ENCODE data around the gene NCKAP5L.
"Not testable (repeated sequence)": the region's sequence is repeated elsewhere in the genome, so short reads cannot be mapped to it uniquely, and the experiment has no call there.

The NCKAP5L gene

DNA sequence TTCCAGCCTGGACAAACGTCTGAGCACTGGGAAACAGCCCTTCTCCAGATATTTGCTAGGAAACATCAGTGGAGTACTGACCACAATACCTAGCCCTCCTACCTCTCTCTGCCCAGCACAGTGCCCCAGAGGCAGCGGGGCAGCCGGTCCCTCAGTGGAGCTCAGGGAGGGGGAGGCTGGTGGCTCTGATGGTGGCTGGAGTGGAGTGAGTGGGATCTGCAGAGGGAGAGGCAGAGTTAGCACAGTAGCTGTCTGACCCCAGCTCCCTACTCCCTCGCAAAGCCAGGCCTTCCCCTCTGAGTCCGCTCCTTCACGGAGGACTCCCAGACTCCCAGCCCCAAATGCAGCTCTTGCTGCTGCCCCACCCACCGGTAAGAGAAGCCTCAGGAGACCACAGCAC is 30.0 kb downstream of the NCKAP5L start:
- DNase-seq, result no peak

DNA sequence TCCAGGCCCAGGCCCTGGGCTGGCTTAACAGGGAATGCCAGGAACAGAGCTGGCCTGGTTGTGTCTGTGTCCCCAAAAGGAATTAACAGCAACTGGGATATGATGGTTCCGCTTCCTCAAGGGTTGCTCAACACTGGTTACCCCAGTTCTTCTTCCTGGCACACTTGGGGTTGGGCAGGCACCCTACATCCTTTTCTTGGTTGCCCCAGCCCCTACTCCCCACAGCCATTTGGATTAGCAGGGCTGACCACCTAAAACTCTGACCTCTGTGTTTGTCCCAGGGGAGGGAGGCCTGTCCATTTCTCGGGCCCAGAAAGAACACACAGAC is 30.8 kb downstream of the NCKAP5L start:
- no peak for DNase-seq

DNA sequence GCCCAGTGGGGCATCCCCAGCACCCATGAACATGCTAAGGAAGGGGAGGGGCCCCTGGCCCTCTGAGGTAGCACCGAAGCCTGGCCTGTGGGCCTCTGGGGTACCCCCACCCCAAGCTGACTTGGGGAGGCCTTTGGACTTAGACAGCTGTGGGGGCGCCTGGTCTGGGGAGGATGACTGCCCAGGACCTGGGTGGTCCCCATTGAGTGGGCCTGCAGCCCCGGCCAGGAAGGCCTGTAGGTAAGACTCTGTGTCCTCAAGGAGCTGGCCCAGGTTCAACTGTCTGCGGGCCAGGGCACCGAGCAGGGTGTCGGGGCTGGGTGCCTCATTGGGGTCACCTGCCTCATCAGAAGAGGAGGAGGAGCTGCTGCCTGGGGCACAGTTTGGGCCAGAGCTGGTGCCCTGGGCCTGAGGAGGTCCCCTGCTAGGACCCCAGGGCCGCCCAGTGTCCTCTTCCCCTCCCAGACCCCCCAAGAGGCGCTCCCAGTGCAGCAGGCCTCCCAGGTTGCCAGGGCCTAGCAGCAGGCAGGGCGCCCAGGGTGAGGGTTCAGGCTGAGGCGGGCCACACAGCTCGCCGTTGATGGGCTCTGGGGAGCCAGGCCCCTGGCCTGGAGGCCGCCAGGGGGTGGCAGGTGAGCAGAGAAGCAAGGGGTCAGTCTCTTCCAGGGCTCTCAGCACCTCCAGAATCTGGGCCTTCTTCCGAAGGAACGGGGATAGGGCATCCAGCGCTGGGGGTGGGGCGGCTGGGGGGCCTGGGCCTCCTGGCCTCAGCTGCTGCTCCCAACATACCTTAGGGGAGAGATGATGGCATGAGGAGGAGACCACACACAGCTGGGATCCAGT is 31.4 kb downstream of the NCKAP5L start:
- no peak for DNase-seq

DNA sequence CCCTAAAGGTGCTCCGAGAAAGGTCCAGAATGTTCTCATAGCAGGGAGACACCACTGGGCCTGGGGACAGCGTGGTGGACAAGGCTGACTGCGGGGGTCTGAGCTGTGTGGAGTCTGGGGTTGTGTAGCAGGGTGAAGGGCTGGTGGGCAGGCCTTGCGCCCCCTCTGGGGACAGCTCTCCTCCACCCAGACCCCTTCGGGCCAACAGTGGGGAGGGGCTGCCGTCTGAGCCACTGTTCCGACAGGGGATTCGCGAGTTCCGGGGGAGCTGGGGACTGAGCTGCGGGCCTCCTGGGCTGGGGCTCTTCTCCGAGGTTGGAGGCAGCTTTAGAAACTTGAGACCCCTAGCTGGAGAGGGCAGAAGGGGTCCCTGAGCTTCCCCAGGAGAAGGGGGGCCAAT is 32.1 kb downstream of the NCKAP5L start:
- DNase-seq, result no peak

DNA sequence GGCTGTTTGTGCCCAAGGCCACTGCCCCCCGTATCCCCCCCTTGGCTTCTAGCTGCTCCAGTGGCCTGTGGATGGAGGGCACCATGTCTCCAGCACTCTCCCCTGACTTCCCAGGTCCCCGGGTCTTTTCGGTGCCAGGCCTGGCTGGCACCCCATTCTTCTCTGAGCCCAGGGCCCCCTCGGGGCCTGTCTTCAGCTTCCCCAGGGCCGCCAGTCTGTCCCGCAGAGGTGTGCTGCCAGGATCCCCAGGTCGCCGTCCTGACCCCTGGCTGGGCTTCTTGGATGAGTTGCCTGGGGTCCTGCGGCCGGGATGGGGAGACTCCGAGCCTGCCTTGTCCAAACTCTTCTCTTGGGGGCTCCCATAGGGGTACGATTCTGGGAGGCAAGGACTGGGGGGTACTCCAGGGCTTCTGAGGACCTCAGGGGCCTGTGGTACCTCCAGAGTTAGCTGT is 32.5 kb downstream of the NCKAP5L start:
- DNase-seq, result no peak

DNA sequence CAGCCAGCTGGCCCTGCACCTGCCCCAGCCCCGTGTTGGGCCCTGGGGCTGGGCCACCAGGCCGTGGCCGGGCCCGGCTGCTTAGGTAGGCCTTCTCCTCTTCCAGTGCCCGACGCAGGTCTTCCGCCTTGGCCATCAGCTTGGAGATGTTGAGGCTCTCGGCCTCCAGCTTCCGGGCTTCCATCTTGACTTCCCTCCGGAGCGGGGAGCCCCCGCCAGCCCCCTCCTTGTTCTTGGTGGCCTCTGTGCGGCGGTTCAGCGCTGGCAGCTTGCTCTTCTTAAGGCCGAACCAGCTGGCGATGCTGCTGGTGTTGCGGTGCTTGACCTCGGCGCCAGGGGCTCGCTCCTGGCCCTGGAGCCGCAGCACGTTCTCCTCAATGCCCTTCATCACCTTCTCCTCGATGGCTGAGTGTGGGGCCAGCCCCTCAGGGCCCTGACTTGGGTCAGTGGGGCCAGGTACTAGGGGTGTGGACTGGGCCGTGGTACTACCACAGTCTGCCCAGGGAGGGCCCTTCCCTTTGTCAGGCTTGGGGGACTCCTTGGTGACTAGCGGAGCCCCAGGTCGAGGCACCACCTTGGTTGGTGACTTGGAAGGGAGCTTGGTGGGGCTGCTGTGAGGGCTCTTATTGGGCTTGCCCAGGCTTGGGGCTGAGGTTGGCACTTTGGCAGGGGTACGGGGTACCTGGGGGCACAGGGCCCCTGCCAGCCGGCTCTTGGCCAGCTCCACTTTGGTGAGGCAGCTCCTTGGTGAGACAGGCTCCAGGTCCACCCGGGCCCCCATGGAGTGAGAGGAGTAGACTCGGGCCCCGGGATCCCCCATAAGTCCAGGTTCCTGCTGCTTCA is 33.2 kb downstream of the NCKAP5L start:
- DNase-seq, result no peak

DNA sequence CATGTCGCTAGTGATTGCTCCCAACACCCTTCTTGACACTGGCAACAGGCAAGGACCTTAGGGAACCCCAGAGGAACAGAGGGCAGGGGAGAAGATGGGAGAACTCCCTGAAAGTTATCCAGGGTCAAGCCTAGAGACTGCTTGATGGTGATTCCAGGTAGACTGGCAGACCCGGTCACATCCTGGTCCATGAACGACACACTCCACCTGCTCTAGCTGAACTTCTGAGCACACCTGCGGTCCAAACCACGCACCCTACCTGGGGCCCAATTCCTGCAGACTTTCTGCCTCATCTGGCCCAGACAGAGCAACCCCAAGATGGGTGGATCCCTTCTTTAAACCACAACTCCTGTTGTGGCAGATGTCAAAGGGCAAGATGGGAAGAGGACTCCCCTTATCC is 34.2 kb downstream of the NCKAP5L start:
- DNase-seq, result no peak

DNA sequence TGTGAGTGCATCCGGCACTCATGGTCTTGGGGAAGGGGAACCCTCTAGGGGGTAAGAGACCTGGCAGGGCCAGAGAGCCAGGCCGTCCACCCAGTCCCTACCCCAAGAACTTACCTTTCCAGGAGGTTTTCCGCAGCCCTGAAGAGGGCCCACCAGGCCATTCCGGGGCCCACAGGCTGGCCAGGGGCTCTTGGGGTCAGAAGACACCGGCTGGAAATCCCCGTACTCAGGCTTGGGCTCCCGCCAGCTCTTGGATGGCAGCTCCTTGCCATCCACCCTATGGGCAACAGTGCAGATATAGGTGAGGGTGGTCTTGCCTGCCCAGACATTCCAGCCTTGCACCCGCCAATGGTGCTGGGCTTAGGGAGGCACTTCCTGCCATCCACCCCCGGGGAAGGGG is 34.6 kb downstream of the NCKAP5L start:
- DNase-seq, result no peak

DNA sequence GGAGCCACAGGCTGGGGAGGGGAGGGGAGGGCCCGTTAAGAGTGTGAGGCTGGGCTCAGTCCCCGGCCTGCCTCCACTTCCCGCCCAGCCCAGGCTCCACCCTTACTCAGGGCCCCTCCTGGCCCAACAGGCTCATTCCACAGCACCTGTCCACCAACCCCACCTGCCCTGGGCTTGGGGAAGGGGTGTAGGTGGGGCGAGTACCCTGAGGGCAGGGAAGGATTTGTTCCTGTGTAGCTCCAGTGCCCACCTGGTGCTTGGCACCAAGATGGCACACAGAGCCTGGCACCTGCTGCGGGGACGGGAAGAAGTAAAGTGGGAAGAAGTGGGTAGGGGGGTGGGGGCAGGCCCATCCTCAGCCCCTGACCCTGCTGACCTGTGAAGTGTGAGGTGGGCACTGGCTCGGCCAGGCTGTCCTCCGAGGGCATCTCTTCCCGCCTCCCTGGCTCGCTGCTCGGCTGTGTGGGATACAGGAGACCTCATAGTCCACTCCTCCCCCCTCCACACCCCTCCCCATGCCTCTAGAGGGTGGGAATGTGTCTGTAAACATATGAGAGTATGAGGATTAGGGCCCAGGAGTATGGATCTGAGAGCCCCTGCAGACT is 35.1 kb downstream of the NCKAP5L start:
- DNase-seq, result no peak

DNA sequence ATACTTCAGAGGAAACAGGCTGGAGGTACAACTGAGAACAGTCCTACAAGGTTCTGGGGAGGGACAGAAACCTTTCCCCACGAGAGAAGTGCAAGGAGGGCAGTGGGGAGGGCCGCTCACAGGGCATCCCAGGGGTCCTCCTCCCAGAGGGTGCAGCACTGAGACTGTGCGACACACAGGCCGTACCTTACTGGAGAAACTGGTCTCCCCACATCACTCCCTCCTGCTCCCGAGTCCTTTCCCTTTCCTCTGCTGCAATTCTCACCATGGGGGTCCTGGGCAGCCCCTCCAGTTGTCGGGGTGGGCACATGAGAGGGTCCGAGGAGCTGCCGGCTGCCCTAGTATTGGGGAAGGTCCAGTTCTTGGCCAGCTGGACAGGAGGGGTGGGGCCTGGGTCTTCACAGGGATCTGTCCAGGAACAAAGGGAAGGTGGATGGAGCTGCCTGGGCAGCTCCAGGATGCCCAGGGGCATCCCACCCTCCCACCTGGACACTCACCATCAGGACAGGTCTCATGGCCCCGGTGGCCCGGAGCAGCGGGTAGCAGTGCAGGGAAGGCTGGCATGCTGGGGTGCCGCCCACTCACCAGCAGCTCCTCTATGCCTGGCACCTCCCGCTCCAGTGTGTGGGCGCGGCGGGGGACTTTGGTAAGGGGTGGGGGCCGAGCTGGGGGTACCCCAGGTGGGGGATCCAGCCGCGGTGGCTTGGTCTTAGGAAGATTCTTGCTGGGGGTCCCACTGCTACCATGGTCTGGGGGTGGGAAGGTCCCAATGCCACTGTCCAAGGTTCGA is 35.8 kb downstream of the NCKAP5L start:
- DNase-seq, result no peak

DNA sequence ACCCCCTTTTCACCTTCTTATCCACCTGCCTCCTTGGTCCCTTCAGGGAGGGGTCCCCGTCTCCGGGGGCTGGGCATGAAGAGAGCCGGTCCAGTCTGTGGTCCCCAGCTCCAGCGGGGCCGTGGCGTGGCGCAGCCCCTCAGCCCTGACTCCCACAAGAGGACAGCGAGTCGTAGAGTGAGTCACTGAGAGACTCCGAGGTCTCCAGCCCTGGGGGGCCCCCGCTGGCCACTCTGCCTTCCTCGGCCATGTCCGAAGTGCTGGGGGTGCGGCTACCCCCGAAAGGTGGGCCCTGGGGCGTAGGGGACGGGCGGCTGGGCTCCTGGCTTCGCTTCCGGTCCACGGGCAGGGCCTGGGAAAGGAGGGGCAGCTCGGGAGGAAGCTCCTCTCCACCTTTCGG is 36.5 kb downstream of the NCKAP5L start:
- DNase-seq, result no peak

DNA sequence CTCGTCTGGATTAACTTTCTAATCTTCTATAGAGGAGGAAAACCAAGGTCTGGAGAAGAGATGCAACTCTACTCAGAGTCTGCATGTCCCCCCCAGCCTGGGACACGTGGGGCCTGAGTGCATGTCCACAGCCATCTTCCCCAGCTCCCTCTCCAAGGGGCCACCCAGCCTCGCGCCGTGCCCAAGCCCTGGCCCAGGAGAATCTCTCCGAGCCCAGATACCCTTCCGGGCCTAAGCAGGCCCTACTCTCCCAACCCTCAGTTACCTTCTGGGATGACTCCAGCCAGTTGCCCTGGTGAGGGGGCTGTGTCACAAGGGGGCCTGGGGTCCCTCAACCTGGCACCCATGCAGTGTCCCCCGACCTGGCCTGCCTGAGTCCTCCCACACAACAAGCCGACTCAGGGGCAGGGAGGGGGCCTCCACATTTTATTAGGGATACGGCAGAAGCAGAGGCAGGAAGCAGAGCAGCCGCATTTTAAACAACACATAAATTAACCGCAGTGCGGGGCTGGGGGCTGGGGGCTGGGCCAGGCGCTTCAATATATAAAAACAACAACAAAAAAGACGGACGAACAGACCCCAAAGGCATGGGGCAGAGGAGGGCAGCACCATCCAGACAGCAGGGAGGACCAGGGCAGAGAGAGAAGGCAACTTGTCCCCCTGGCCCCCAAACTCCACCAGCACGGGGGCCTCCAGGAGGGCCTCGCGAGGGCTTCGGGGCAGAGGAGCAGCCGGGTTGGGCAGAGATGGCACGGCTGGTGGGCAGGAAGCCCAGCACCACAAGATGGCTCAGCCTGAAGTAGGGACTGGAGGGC is 37.3 kb downstream of the NCKAP5L start:
- no peak for DNase-seq

DNA sequence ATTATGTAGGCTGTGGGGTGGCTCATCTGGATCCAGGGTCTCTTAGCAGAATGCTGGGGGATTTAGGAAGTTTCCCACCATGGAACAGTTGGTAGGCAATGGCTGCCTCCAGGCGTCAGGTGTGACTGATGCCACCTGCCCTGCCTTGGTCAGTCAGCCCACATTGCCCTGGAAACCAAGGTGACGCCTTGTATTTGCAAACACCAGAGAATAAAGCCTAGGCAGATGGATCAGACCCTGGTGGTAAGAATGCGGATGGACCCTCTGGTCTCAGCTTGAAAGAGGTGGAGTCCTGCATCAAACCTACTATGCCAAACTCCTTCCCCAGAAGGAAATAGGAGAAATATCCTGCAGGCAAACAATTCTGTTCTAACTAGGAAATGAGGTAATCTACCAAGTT is 38.2 kb downstream of the NCKAP5L start:
- no peak for DNase-seq

DNA sequence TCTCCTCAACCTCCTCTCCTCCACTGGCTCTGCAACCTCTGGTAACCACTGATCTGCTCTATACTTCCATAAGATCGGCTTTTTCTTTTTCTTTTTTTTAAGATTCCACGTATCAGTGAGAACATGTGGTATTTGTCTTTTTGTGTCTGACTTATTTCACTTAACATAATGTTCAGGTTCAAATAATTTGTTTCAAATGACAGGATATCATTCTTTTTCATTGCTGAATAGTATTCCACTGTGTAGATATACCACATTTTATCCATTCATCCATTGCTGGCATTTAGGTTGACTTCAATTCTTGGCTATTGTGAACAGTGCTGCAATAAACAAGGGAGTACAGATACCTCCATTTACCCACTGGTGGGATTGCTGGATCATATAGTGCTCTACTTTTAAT is 40.5 kb downstream of the NCKAP5L start:
- no peak for DNase-seq

DNA sequence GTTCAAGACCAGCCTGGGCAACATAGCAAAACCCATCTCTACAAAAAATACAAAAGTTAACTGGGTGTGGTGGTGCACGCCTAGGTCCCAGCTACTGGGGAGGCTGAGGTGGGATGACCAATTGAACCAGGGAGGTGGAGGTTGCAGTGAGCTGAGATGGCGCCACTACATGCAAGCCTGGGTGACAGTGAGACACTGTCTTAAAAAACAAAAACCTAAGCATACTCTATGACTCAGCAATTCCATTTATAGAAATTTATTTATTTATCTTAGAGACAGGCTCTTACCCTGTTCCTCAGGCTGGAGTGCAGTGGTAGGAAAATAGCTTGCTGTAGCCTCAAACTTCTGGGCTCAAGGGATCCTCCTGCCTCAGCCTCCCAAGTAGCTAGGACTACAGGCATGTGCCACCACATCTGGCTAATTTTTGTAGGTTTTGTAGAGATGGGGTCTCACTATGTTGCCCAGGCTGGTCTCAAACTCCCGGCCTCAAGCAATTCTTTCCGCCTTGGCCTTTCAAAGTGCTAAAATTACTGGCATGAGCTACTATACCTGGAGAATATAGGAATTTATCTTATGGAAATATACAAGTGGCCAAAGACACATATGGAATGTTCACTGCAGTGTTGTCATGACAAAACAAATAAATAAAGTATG is 43.3 kb downstream of the NCKAP5L start:
- DNase-seq, result no peak

DNA sequence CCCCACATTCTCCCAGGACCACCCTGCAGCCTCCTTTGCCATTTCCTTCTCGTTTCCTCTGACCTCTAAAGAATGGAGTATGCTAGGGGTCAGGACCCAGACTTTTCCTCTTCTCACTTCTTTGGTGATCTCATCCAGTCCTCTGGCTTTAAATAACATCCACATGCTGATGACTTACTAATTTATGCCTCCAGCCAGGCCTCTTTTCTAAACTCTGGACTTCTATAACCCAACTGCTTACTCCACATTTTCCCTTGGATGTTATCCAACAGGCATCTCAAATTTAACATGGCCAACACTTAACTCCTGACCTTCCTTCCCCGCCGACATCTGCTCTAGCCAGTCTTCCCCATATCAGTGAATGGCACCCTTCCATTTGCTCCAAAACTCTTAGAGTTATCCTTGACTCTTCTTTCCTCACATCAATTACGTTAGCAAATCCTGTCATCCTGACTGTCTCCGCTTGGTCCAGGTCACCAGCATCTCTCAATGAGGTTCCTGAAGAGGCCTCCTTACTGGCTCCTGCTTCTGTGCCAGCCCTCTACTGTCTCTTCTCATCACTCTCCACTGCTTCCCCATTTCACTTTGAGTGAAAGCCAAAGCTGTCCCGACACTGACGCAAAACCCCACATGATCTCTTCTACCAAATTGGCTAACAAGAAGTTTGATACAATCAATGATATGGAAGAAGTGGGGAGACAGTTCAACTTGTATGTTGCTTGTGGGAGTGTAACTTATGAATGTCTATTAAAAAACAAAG is 44.1 kb downstream of the NCKAP5L start:
- DNase-seq, result no peak

DNA sequence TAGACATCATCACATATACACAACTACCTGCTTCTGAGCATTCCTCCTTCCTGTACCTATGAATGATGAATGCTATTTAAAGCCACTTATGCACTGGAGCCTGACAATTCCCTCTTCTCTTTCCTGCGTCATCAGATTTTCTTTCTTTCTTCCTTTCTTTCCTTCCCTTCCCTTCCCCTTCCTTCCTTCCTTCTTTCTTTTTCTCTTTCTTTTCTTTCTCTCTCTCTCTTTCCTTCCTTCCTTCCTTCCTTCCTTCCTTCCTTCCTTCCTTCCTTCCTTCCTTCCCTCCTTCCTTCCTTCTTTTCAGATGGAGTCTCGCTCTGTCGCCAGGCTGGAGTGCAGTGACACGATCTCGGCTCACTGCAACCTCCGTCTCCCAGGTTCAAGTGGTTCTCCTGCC is 47.3 kb downstream of the NCKAP5L start:
- DNase-seq, result not testable (repeated sequence)

DNA sequence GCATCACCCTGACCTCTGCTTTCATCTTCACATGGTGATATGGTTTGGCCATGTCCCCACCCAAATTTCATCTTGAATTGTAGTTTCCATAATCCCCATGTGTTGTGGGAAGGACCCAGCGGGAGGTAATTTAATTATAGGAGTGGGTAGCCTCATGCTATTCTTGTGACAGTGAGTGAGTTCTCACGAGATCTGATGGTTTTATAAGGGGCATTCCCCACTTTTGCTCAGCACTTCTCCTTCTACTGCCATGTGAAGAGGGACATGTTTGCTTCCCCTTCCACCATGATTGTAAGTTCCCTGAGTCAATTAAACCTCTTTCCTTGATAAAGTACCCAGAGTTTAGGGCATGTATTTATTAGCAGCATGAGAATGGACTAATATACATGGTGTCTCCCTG is 48.6 kb downstream of the NCKAP5L start:
- DNase-seq, result no peak

DNA sequence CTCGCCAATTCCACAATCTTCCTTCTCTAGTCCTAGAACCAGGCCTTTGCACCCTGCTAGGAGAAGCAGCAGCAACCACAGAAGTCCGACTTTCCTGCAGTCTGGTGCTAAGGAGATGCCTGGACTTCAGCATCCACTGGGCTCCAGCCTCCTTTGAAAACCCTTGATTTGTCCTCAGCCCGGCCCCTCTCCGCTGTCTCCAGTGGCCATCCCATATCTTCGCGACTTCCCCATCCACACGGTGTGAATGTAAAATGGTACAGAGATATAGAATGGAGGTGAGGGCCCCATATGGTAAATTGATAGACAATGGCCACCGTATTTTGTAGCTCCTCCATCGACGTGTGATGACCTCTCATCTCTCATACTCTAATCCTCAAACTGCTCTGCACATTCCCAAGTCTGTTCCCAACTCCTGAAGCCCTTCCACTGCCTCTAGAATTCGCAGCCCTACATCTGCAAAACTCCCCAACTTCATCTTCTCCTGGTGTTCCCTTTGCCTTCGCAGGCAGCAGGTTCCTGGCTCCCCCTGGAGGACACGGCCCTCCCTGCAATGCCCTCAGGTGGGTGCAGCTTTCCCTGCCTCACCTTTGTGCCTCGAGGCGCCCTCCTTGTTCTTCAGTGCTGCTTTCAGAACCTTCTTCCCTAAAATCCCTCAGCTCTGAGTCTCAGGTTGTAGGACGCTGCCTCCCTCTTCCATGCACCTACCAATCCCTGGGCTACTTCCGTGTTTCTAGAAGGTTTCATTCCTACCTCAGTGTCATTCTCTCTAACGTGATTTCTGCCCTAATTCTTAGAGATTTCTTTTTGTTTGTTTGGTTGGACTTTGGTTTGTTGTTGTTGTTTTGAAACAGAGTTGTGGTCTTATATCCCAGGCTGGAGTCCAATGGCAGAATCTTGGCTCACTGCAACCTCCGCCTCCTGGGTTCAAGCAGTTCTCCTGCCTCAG is 50.1 kb downstream of the NCKAP5L start:
- peak; percentile 57 for DNase-seq

DNA sequence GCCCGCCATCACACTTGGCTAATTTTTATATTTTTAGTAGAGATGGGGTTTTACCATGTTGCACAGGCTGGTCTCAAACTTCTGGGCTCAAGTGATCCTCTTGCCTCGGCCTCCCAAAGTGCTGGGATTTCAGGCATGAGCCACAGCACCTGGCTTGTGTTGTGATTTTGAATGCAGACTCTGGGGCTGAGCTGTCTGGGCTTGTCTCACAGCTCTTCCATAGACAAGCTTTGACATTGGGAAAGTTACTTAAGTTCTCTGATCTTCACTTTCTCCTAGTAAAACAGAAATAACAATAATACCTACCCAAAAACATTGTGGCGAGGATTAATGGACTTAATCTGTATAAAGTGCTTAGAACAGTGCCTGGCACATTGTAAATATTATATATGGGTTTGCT is 50.9 kb downstream of the NCKAP5L start:
- no peak for DNase-seq
